TTC549 (cell line): ENCODE measurements around the gene RGL3.
"Not testable (repeated sequence)": the region's sequence is repeated elsewhere in the genome, so short reads cannot be mapped to it uniquely, and the experiment has no call there.

ENCODE experiments used
- FAIRE-seq: peaks from 2 replicates; lab custom pipeline; 2012; peaks lifted over from hg19 to GRCh38; lab: Jason Lieb, UNC

The RGL3 gene

GRCh38 chr19:11421371-11422098, 2.4 kb upstream of the RGL3 start:
- FAIRE-seq = no peak

GRCh38 chr19:11420429-11421370, 1.6 kb upstream of the RGL3 start:
- FAIRE-seq = no peak

- FAIRE-seq = no peak
These were observed 993 bp downstream of the RGL3 start for GRCh38 chr19:11418094-11418548.

- FAIRE-seq = no peak
These were observed 2.6 kb downstream of the RGL3 start for GRCh38 chr19:11416346-11417052.

GRCh38 chr19:11414544-11414943, 4.6 kb downstream of the RGL3 start:
- no peak for FAIRE-seq

- FAIRE-seq = no peak
These were observed 8.4 kb downstream of the RGL3 start for GRCh38 chr19:11410682-11411081.

- FAIRE-seq = no peak
These were observed 10.5 kb downstream of the RGL3 start for GRCh38 chr19:11408591-11408990.

- FAIRE-seq = not testable (repeated sequence)
These were observed 12.3 kb downstream of the RGL3 start for GRCh38 chr19:11406703-11407236.

- no peak for FAIRE-seq
These were observed 13.1 kb downstream of the RGL3 start for GRCh38 chr19:11405846-11406643.

- FAIRE-seq = no peak
These were observed 14.4 kb downstream of the RGL3 start for GRCh38 chr19:11404588-11405222.

GRCh38 chr19:11401808-11402543, 17.1 kb downstream of the RGL3 start:
- no peak for FAIRE-seq

- no peak for FAIRE-seq
These were observed 18.3 kb downstream of the RGL3 start for GRCh38 chr19:11400798-11401197.

GRCh38 chr19:11399667-11400066, 19.4 kb downstream of the RGL3 start:
- no peak for FAIRE-seq

GRCh38 chr19:11397089-11397610, 22.0 kb downstream of the RGL3 start:
- FAIRE-seq = no peak

- no peak for FAIRE-seq
These were observed 28.0 kb downstream of the RGL3 start for GRCh38 chr19:11390933-11391680.

- FAIRE-seq = no peak
These were observed 28.8 kb downstream of the RGL3 start for GRCh38 chr19:11390359-11390758.

- FAIRE-seq = no peak
These were observed 31.7 kb downstream of the RGL3 start for GRCh38 chr19:11387162-11388034.

GRCh38 chr19:11384778-11385129, 34.4 kb downstream of the RGL3 start:
- FAIRE-seq = no peak

- FAIRE-seq = no peak
These were observed 35.4 kb downstream of the RGL3 start for GRCh38 chr19:11383706-11384048.
